ENCODE measurements around the gene PDGFB.

The PDGFB gene

DNA sequence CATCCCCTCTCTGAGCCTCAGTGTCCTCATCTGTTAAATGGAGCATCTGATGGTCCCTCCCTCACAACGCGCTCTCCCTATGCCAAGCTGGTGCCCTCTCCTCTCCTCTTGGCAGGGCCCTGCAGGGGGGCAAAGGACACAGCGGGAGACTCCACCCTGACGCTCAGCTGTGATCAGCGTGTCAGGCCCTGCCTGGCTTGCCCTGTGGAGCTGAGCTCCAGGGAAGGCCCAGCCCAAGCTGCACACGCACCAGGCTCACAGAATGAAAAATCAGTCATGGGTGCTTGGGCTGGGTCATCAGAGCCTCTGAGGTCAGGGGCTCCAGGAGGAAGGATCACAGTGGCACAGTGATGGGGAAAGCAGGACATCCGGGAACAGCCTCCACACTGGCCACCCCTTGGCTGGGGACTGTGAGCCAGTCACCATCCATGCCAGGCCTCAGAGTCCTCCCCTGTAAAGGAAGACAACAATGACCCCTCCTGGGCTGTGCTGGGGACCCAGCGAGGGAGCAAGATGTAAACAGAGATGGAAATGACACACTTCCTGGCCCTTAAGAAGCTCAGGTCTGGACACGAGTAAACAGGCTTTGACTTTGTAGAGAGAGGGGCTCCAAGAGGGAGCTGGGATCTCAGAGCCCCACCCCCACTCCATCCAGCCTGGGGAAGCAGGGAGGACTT, 38.0 kb upstream of the PDGFB start:
- no peak for TF ChIP-seq CTCF (IDR thresholded peaks at IDR 0.05)

GRCh38 chr22:39281126-39281525, 36.3 kb upstream of the PDGFB start:
- no peak for TF ChIP-seq CTCF (IDR thresholded peaks at IDR 0.05)

- TF ChIP-seq CTCF (IDR thresholded peaks at IDR 0.05) = no peak
Observed at GRCh38 chr22:39280250-39280649, 35.5 kb upstream of the PDGFB start.

- no peak for TF ChIP-seq CTCF (IDR thresholded peaks at IDR 0.05)
Observed at GRCh38 chr22:39279170-39279850, 34.5 kb upstream of the PDGFB start.

- TF ChIP-seq CTCF (IDR thresholded peaks at IDR 0.05) = no peak
Observed at GRCh38 chr22:39278040-39278439, 33.3 kb upstream of the PDGFB start.

GRCh38 chr22:39277142-39277607, 32.4 kb upstream of the PDGFB start:
- TF ChIP-seq CTCF (IDR thresholded peaks at IDR 0.05) = no peak

GRCh38 chr22:39276440-39277141, 31.8 kb upstream of the PDGFB start:
- TF ChIP-seq CTCF (IDR thresholded peaks at IDR 0.05) = no peak
